GM21528 (cell line): ENCODE data around the gene PCBP3.

Source experiments
- ATAC-seq: cut with Tn5 transposase; IDR thresholded peaks from one replicate; pipeline ENCODE4 v1.9.1; 2021; ENCODE audit warnings: mild to moderate bottlenecking, moderate library complexity; ENCODE audit not compliant: unreplicated experiment, low FRiP score

The PCBP3 gene

GRCh38 chr21:45772180-45772579 lies 128.7 kb downstream of the PCBP3 start:
- ATAC-seq, result no peak

GRCh38 chr21:45774291-45774690 lies 130.8 kb downstream of the PCBP3 start:
- ATAC-seq, result no peak

- no peak for ATAC-seq
Measured at GRCh38 chr21:45776971-45777370, 133.4 kb downstream of the PCBP3 start.

GRCh38 chr21:45778686-45779085 lies 135.2 kb downstream of the PCBP3 start:
- no peak for ATAC-seq

GRCh38 chr21:45779226-45779625 lies 135.7 kb downstream of the PCBP3 start:
- no peak for ATAC-seq

GRCh38 chr21:45780647-45781046 lies 137.1 kb downstream of the PCBP3 start:
- ATAC-seq, result no peak

- no peak for ATAC-seq
Measured at GRCh38 chr21:45781741-45782140, 138.2 kb downstream of the PCBP3 start.

- no peak for ATAC-seq
Measured at GRCh38 chr21:45786660-45787059, 143.1 kb downstream of the PCBP3 start.

- ATAC-seq, result no peak
Measured at GRCh38 chr21:45787371-45787770, 143.8 kb downstream of the PCBP3 start.

GRCh38 chr21:45788198-45788597 lies 144.7 kb downstream of the PCBP3 start:
- ATAC-seq, result no peak

- ATAC-seq, result no peak
Measured at GRCh38 chr21:45788637-45789506, 145.3 kb downstream of the PCBP3 start.

- no peak for ATAC-seq
Measured at GRCh38 chr21:45790427-45790826, 146.9 kb downstream of the PCBP3 start.

- ATAC-seq, result no peak
Measured at GRCh38 chr21:45791562-45792418, 148.3 kb downstream of the PCBP3 start.

GRCh38 chr21:45792682-45793383 lies 149.3 kb downstream of the PCBP3 start:
- no peak for ATAC-seq

- ATAC-seq, result no peak
Measured at GRCh38 chr21:45794027-45794426, 150.5 kb downstream of the PCBP3 start.

GRCh38 chr21:45796003-45796402 lies 152.5 kb downstream of the PCBP3 start:
- no peak for ATAC-seq

GRCh38 chr21:45797338-45797737 lies 153.8 kb downstream of the PCBP3 start:
- ATAC-seq, result no peak

GRCh38 chr21:45799765-45800338 lies 156.3 kb downstream of the PCBP3 start:
- ATAC-seq, result no peak

- ATAC-seq, result no peak
Measured at GRCh38 chr21:45800339-45801080, 157.0 kb downstream of the PCBP3 start.
